K562 (cell line): ENCODE results near the gene TNFRSF19.

ENCODE experiments used
- MTF1 ChIP-seq: fragments of 250-450 bp; sonication (Bioruptor Pico); IDR thresholded peaks from 2 replicates; pipeline ENCODE4 v1.9.0; 2021; ENCODE audit warnings: moderate library complexity, mild to moderate bottlenecking, inconsistent platforms, borderline replicate concordance
- ZNF668 ChIP-seq: fragments of 250-450 bp; sonication (Bioruptor Pico); IDR thresholded peaks from 2 replicates; pipeline ENCODE4 v1.8.0; 2022; ENCODE audit warnings: mild to moderate bottlenecking, inconsistent platforms

GRCh38 chr13:23628765-23629565 is 58.8 kb downstream of the TNFRSF19 start:
- no peak for TF ChIP-seq MTF1 (CRISPR knock-in tag)
- TF ChIP-seq ZNF668 (CRISPR knock-in tag), result no peak
